Stimulated activated CD4-positive, alpha-beta T cell treated with anti-CD3 and anti-CD28 coated beads, Interleukin-15, amount 100 ng/mL, for 24 hours (primary cell): ENCODE measurements around the gene MEF2C.

Experiments
- DNase-seq: peaks from one replicate; pipeline ENCODE4 v3.0.0-alpha.2; 2020

MEF2C gene

DNA sequence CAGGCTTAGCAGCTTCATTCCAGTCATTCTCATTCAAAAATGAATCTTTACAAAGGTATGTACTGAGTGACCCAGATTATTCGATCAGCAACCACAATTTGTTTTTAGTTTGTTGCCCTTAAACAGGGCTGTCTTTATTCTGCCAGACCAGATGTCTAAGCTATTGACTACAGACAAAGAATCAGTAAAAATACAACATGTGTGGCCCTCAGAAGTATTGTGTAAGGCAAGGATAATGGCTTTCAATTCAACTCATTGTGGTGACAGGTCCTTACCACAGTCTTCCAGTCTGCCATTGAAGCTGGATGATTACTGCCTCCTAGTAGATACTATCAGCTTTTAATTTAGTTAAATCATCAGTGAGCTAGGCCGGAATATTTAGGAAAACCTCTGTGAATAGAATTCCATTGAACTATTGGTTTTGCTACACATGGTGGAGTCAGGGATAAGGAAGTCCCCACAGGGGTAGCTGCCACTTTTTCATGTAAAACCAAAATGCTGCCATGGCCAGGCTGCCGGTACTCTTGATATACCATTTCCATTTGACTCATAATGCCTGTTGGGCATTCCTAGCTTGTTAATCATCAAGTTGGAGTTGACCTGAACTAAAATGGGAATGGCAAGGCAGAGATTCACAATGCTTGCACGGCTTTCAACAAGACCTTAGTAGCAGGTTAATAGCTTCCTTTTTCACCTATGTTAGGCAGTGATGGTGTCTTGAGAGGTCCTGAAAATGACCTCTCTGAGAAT lies 175.6 kb downstream of the MEF2C start:
- DNase-seq, result no peak

GRCh38 chr5:88702332-88702731 lies 180.7 kb downstream of the MEF2C start:
- no peak for DNase-seq

DNA sequence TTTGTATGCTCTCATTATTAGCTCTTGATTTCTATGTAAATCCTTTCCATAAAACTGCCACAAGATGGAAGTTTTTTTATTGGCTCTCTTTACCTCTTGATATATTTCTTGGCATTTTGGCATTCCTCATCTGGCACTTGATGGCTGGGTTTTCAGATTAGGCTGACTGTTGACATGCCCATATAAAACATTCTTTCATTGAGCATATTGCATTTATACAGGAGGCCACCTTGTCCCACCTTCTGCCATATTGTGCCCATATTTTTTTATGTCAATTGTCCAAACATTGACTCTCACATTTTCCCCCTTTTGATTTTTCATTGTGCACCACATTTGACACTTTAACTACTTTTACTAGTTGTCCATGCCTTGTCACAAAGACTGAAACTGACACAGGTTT lies 182.9 kb downstream of the MEF2C start:
- no peak for DNase-seq

GRCh38 chr5:88698290-88698689 lies 184.7 kb downstream of the MEF2C start:
- no peak for DNase-seq

GRCh38 chr5:88696466-88696865 lies 186.5 kb downstream of the MEF2C start:
- no peak for DNase-seq

GRCh38 chr5:88695931-88696330 lies 187.1 kb downstream of the MEF2C start:
- no peak for DNase-seq

- no peak for DNase-seq
These were observed 187.8 kb downstream of the MEF2C start for GRCh38 chr5:88695232-88695631.

- no peak for DNase-seq
These were observed 188.8 kb downstream of the MEF2C start for GRCh38 chr5:88694023-88694679.

GRCh38 chr5:88693071-88693932 lies 189.7 kb downstream of the MEF2C start:
- no peak for DNase-seq

DNA sequence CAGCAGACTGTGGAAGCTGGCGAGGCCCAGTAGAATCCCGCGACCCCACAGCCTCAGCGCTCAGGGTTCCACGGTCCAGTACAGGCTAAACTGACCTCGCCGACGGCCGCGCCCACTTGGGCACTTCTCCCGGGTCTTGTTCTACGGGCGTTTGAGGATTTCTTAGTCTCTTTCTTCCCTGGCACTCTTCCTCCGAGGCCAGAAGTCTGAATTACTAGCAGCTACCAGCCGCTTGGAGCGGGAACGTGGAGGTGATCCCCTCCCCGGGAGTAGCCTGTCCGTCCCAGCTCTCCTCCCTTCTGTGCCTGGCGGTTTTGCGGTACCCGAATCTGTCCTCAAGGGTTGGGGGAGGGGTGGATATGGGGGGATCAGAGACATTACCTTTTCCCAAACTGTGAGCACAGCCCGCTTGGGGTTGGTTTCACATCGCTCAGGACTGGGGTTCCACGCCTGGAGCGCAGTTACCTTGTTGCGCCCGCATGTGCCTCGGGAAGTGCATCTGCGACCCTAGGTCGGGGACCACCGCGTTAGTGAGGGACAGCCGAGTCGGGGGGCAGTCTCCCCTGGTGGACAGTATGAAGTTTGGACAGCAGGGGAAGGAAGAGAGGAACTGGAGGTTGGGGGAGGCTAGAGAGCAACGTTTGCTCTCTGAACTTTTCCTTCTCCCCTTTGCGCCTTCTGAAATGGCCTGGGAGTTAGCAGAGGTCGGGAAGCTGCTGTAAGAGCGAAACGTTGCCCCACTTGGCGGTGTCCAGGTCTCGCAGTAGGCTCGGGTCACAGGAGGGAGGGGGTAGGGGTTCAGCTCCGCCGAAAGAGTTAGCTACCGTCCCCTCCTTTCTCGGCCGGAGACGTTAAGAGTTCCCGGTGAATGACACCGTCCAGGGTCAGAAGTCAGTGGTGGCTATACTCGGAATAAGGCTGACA lies 190.8 kb downstream of the MEF2C start:
- no peak for DNase-seq

- no peak for DNase-seq
These were observed 191.8 kb downstream of the MEF2C start for GRCh38 chr5:88691230-88691582.

GRCh38 chr5:88690409-88691229 lies 192.4 kb downstream of the MEF2C start:
- DNase-seq, result peak; percentile 75

DNA sequence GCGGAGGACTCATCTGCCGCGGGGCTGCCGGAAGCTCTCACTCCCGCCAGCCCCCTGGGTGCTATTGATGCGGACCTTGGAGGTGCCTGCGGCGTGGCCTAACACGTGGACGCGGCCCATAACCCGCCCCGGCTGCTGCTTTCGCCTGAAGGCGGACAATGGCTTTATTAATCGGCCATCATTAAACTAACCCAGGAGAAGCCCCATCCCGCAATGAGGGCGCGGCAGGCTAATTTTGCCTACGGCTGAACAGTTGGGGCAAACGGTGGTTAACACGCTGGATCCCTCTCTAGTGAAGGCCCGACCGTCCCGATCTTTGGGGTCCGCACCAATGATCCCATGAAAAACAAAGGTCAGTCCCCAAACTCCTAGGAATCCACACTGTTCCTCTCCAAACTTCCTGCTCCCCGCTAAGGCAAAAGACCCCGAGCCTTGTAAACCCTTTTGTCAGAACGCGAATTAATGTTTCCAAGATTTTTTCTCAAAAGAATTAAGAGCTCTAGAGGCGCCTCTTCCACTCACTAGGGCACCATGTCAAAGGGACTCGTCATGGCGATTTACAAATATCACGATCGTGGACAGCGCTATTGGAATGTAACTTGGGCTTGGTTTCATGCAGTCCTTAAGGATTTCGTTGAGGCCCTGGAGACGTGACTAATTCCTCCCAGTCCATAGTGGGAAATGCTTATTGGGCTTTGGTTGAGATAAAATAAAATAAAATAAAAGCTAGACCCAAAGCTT lies 193.1 kb downstream of the MEF2C start:
- no peak for DNase-seq

GRCh38 chr5:88688984-88689667 lies 193.9 kb downstream of the MEF2C start:
- no peak for DNase-seq

GRCh38 chr5:88688156-88688983 lies 194.6 kb downstream of the MEF2C start:
- no peak for DNase-seq

GRCh38 chr5:88687373-88687911 lies 195.5 kb downstream of the MEF2C start:
- DNase-seq, result no peak

DNA sequence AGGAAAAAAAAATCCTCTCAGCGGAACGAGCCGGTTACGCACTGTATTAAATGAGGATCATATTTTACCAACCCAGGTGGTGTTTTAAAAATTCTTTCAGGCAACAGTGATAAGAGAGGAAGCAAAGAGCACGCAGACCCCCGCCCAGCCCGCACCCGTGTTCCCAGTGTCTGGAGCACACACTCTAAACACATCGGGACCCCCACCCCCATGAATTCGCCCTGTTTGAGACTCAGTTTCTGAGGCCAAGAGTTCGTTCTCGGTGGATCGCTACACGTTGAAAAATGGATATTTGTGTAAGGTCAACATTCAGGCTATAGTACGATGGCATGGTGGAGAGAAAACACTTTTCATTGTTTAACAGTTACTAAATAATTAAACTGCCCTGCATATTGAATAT lies 196.3 kb downstream of the MEF2C start:
- no peak for DNase-seq

DNA sequence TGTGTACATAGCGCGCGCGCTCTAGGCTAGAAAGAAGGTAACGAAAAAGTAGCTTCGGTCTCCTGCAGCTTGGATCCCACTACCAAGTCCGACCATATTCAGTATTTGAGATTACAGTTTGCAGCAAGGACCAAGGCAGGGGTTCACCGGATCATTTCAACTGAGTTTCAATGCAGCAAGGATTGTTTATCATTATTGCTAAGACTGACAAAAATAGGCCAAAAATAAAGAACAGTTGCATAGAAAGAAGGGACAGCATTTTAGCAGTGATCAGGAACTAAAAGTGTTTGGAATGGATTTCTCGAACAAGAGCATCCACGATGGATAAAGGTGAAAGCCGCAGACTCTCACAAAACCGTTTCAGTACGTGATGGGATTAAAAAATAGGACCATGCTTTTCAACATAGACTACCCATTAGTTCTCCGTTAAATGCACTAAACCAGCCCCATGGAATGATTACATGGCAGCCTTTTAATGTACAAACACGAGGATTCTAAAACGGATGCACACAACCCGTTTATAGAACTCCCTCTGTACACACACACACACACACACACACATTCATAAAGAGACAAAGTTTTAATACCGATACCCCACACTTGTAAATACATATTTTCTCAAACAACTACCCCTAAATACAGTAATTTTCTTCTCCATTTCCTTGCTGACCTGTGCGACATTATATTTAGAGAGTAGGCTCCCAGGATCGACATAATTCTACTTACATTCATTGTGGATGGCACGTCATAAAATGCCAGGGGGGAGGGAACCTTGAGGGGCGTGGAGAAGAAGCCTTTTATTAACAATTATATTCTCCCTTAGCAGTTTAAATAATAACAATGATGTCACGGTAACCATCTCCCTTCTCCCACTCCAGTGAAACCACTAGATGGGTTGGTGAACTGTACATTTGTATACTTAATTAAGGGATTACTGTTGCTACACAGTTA lies 197.1 kb downstream of the MEF2C start:
- no peak for DNase-seq
